ENCODE data around the gene SLC37A3.

GRCh38 chr7:140389445-140389844 lies 8.9 kb downstream of the SLC37A3 start:
- TF ChIP-seq, protein P1, sequence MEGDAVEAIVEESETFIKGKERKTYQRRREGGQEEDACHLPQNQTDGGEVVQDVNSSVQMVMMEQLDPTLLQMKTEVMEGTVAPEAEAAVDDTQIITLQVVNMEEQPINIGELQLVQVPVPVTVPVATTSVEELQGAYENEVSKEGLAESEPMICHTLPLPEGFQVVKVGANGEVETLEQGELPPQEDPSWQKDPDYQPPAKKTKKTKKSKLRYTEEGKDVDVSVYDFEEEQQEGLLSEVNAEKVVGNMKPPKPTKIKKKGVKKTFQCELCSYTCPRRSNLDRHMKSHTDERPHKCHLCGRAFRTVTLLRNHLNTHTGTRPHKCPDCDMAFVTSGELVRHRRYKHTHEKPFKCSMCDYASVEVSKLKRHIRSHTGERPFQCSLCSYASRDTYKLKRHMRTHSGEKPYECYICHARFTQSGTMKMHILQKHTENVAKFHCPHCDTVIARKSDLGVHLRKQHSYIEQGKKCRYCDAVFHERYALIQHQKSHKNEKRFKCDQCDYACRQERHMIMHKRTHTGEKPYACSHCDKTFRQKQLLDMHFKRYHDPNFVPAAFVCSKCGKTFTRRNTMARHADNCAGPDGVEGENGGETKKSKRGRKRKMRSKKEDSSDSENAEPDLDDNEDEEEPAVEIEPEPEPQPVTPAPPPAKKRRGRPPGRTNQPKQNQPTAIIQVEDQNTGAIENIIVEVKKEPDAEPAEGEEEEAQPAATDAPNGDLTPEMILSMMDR (IDR thresholded peaks at IDR 0.05; ENCODE audit: extremely low read depth in 1 of 2, insufficient read depth in 1 of 2, low read depth in 1 of 2, low read length in 2 of 2): no peak
- TF ChIP-seq POLR2A (IDR thresholded peaks at IDR 0.05; ENCODE audit: low read depth, low read length) (no peak), MAX (IDR thresholded peaks at IDR 0.05; ENCODE audit: insufficient read depth, insufficient read length) (no peak), EZH2 (IDR thresholded peaks at IDR 0.05; ENCODE audit: borderline replicate concordance, low read depth, low read length, severe bottlenecking) (no peak), POLR2AphosphoS5 (IDR thresholded peaks at IDR 0.05; ENCODE audit: insufficient read depth, low read depth, low read length) (no peak), MYC (IDR thresholded peaks at IDR 0.05; ENCODE audit: low read depth, low read length) (no peak)
